B cell (primary cell): ENCODE results near the gene CHCHD3.

Experiments
- CTCF ChIP-seq: fragments of 200-600 bp; IDR thresholded peaks from one replicate; pipeline ENCODE4 v1.8.0; 2022; ENCODE audit warnings: antibody characterized with exemption, mild to moderate bottlenecking
- EZH2 ChIP-seq: IDR thresholded peaks from 2 replicates; pipeline ENCODE4 v1.6.1; 2012; ENCODE audit warnings: borderline replicate concordance, low read depth, mild to moderate bottlenecking, moderate library complexity, low read length; ENCODE audit not compliant: insufficient read depth, poor library complexity, severe bottlenecking

- no peak for TF ChIP-seq CTCF
- TF ChIP-seq EZH2: no peak
Observed at GRCh38 chr7:132998763-132999162, 83.1 kb downstream of the CHCHD3 start.
